Endodermal cell (in vitro differentiated cells): ENCODE data around the gene UBE2Q2. TPM values are rescaled to one million over a fixed set of nuclear protein-coding genes. Genes with fewer than 3 reads are reported as not detected.

Experiments used
- DNase-seq: peaks from one replicate; pipeline ENCODE4 v3.0.0-alpha.2; 2017
- H3K27ac ChIP-seq: 2 replicates; pipeline ENCODE4 v1.5.1; 2013; ENCODE audit warnings: mild to moderate bottlenecking, low read depth, low read length, moderate library complexity
- H3K27me3 ChIP-seq: 2 replicates; pipeline ENCODE4 v1.6.1; 2013; ENCODE audit warnings: mild to moderate bottlenecking, low read length, moderate library complexity; ENCODE audit not compliant: insufficient read depth, control insufficient read depth, poor library complexity, severe bottlenecking
- H3K36me3 ChIP-seq: 2 replicates; pipeline ENCODE4 v1.7.0; 2013; ENCODE audit warnings: mild to moderate bottlenecking, low read length, moderate library complexity; ENCODE audit not compliant: control insufficient read depth, insufficient read depth
- H3K4me1 ChIP-seq: one replicate; pipeline ENCODE4 v1.7.0; 2013; ENCODE audit warnings: low read length; ENCODE audit not compliant: control insufficient read depth, insufficient read depth
- H3K4me3 ChIP-seq: 2 replicates; pipeline ENCODE4 v1.5.1; 2013; ENCODE audit warnings: mild to moderate bottlenecking, low read length, moderate library complexity
- H3K9ac ChIP-seq: 2 replicates; pipeline ENCODE4 v1.6.1; 2013; ENCODE audit warnings: mild to moderate bottlenecking, low read length, moderate library complexity; ENCODE audit not compliant: poor library complexity, severe bottlenecking; ENCODE audit errors: extremely low read depth
- H3K9me3 ChIP-seq: 2 replicates; pipeline ENCODE4 v1.6.1; 2013; ENCODE audit warnings: mild to moderate bottlenecking, low read length, moderate library complexity; ENCODE audit not compliant: control insufficient read depth
- H3K27ac Mint-ChIP-seq: 2 replicates; pipeline ENCODE4 v1.8.0; 2020; ENCODE audit warnings: mixed read lengths
- H3K27me3 Mint-ChIP-seq: 2 replicates; pipeline ENCODE4 v1.8.0; 2021; ENCODE audit warnings: mild to moderate bottlenecking, mixed read lengths; ENCODE audit not compliant: insufficient read depth
- H3K36me3 Mint-ChIP-seq: 2 replicates; pipeline ENCODE4 v1.8.0; 2020; ENCODE audit warnings: low read depth, mixed read lengths
- H3K4me1 Mint-ChIP-seq: 2 replicates; pipeline ENCODE4 v1.8.0; 2020; ENCODE audit warnings: mixed read lengths
- H3K4me3 Mint-ChIP-seq: 2 replicates; pipeline ENCODE4 v1.8.0; 2020; ENCODE audit warnings: mild to moderate bottlenecking, moderate library complexity, mixed read lengths
- H3K9me3 Mint-ChIP-seq: 2 replicates; pipeline ENCODE4 v1.8.0; 2020; ENCODE audit warnings: mild to moderate bottlenecking, mixed read lengths
- CTCF ChIP-seq: fragments of 200-600 bp; sonication (generic); conservative IDR thresholded peaks from 2 replicates; pipeline ENCODE4 v1.5.0; 2021; ENCODE audit warnings: antibody characterized with exemption, mild to moderate bottlenecking
- WGBS, 2 experiments: methylation state at CpG; one replicate each; pipeline versions ENCODE4 v1.1.5 to v1.1.7; 2013; ENCODE audit warnings: missing lambda C conversion rate in 2 of 2, mixed read lengths in 1 of 2; ENCODE audit not compliant: insufficient coverage in 1 of 2, insufficient read length in 1 of 2; 5-methylcytosine and 5-hydroxymethylcytosine counted together
- total RNA-seq, 2 donors: library from RNA; stranded (reverse); fragmentation: NEBNext Ultra II Directional in 1 of 2; extraction: Animal tissue kit (Norgen Biotek cat#: 25700) in 1 of 2; gene quantifications; 2 replicates in 1 of 2; 3 replicates in 1 of 2; pipeline ENCODE4 v1.2.1, GENCODE V29; 2021

Gene UBE2Q2
- total RNA-seq, 2 donors from 2014 or later: 29.5 to 37.1 TPM

- Mint-ChIP-seq H3K27me3 (no peaks in the 10 kb centered on the region), H3K9me3 (no peaks in the 10 kb centered on the region), H3K36me3 (peaks cover 43% of the 10 kb centered on the region), H3K4me3 (no peak overlapping the region), H3K4me1 (no peaks in the 10 kb centered on the region), H3K27ac (no peak overlapping the region)
- Histone ChIP-seq H3K4me1 (no peaks in the 10 kb centered on the region), H3K9ac (no peak overlapping the region), H3K4me3 (no peak overlapping the region), H3K27me3 (no peaks in the 10 kb centered on the region), H3K9me3 (no peaks in the 10 kb centered on the region), H3K27ac (no peak overlapping the region), H3K36me3 (peaks cover 80% of the 10 kb centered on the region)
- no peak for TF ChIP-seq CTCF
- 96 to 100% methylated on average over 1 of the region's 1 CpG for WGBS, 2 experiments
- DNase-seq: no peak
Measured at GRCh38 chr15:75887178-75887577, 43.9 kb downstream of the UBE2Q2 start.

GRCh38 chr15:75891895-75892294 is 48.6 kb downstream of the UBE2Q2 start:
- Histone ChIP-seq H3K27ac (no peak overlapping the region), H3K4me3 (no peak overlapping the region), H3K27me3 (no peaks in the 10 kb centered on the region), H3K4me1 (no peaks in the 10 kb centered on the region), H3K9me3 (no peaks in the 10 kb centered on the region), H3K9ac (no peak overlapping the region), H3K36me3 (peaks cover 87% of the 10 kb centered on the region)
- no peaks in the 10 kb centered on the region for H3K4me1 Mint-ChIP-seq
- no peaks in the 10 kb centered on the region for H3K27me3 Mint-ChIP-seq
- TF ChIP-seq CTCF: no peak
- H3K4me3 Mint-ChIP-seq: no peak overlapping the region
- H3K9me3 Mint-ChIP-seq: no peaks in the 10 kb centered on the region
- DNase-seq: no peak
- peaks cover 44% of the 10 kb centered on the region for H3K36me3 Mint-ChIP-seq
- H3K27ac Mint-ChIP-seq: no peak overlapping the region

DNA sequence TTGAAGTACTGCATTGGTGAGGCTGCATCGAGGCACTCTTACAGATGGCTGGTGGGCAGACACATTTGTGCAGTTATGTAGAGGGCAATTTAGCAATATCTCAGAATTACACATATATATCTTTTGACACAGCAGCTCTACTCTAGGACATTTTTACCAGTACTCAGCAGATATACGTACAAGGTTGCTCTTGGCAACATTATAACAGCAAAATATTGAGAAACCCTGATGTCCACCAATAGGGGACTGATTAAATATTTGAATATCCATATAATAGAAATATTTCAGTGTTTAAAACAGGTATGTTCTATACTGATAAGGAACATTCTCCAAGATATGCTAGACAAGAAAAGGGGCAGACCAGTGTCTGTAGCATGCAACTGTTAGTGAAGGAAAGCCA is 52.5 kb downstream of the UBE2Q2 start:
- H3K27ac Mint-ChIP-seq: no peak overlapping the region
- Histone ChIP-seq H3K4me3 (no peak overlapping the region), H3K4me1 (no peaks in the 10 kb centered on the region)

More for the DNA sequence above, 52.5 kb downstream of the UBE2Q2 start:
- Histone ChIP-seq H3K9me3 (no peaks in the 10 kb centered on the region), H3K27ac (no peak overlapping the region), H3K27me3 (no peaks in the 10 kb centered on the region), H3K9ac (no peak overlapping the region), H3K36me3 (peaks cover 75% of the 10 kb centered on the region)
- no peak for DNase-seq
- Mint-ChIP-seq H3K36me3 (peaks cover 37% of the 10 kb centered on the region), H3K4me3 (no peak overlapping the region), H3K9me3 (no peaks in the 10 kb centered on the region), H3K27me3 (no peaks in the 10 kb centered on the region), H3K4me1 (no peaks in the 10 kb centered on the region)
- TF ChIP-seq CTCF: no peak
- 100% methylated on average over 2 of the region's 2 CpGs; no CpG with 5 or more reads in 1 of the 2 experiments for WGBS, 2 experiments
